H1 (cell line): ENCODE measurements around the gene PSME1. TPM values are rescaled to one million over a fixed set of nuclear protein-coding genes. Genes with fewer than 3 reads are reported as not detected.
A peak's percentile ranks its signal among the peaks of the same experiment; 100 is the strongest.

ENCODE experiments used
- CTCF ChIA-PET: fragments of 300-600 bp; sonication (Branson Sonifier 250); formaldehyde crosslinking; loops from one replicate; lab custom pipeline; 2021; ENCODE audit not compliant: partially characterized antibody; lab: Charles Lee
- POLR2A ChIA-PET: fragments of 300-600 bp; sonication (Branson Sonifier 250); formaldehyde crosslinking; loops from one replicate; lab custom pipeline; 2021; ENCODE audit warnings: inconsistent platforms; ENCODE audit not compliant: partially characterized antibody; lab: Charles Lee
- DNase-seq, 2 experiments: peaks; one replicate each; pipeline versions ENCODE4 v3.0.0 to v3.0.0-alpha.2; 2010 to 2022; ENCODE audit warnings: low spot score in 2 of 2, low read depth in 1 of 2, mixed read lengths in 1 of 2
- FAIRE-seq: peaks from 2 replicates; lab custom pipeline; 2011; peaks lifted over from hg19 to GRCh38; lab: Jason Lieb, UNC
- H2AFZ ChIP-seq: 2 replicates; pipeline ENCODE4 v1.8.1; 2012; ENCODE audit warnings: low read length, inconsistent platforms
- H2AK5ac ChIP-seq: 2 replicates; pipeline ENCODE4 v1.6.1; 2013; ENCODE audit warnings: low read depth, low read length
- H2BK120ac ChIP-seq: replicated peaks from 2 replicates; pipeline ENCODE3; 2013; ENCODE audit warnings: low read depth, low read length, inconsistent platforms
- H2BK12ac ChIP-seq: 2 replicates; pipeline ENCODE4 v1.6.1; 2013; ENCODE audit warnings: low read depth, low read length
- H2BK15ac ChIP-seq: 2 replicates; pipeline ENCODE4 v1.6.1; 2013; ENCODE audit warnings: low read length
- H2BK20ac ChIP-seq: 2 replicates; pipeline ENCODE4 v1.6.1; 2013; ENCODE audit warnings: low read length
- H2BK5ac ChIP-seq: 2 replicates; pipeline ENCODE4 v1.6.1; 2013; ENCODE audit warnings: low read depth, low read length
- H3K14ac ChIP-seq: 2 replicates; pipeline ENCODE4 v1.6.1; 2013; ENCODE audit warnings: inconsistent platforms; ENCODE audit not compliant: insufficient read length
- H3K18ac ChIP-seq: 2 replicates; pipeline ENCODE4 v1.6.1; 2013; ENCODE audit warnings: low read length; ENCODE audit errors: extremely low read depth
- H3K23ac ChIP-seq: 2 replicates; pipeline ENCODE4 v1.6.1; 2013; ENCODE audit warnings: inconsistent platforms; ENCODE audit not compliant: insufficient read length
- H3K23me2 ChIP-seq: 2 replicates; pipeline ENCODE4 v1.6.1; 2013; ENCODE audit warnings: low read depth, low read length
- H3K27ac ChIP-seq: 2 replicates; pipeline ENCODE4 v1.6.1; 2011; ENCODE audit warnings: low read depth, low read length, inconsistent platforms
- H3K27me3 ChIP-seq, 4 experiments: replicated peaks in 1 of 4; 1 replicate in 1 of 4; 2 replicates in 3 of 4; pipeline versions ENCODE4 v1.6.1 to v1.8.1; 2011 to 2013; ENCODE audit warnings: low read length in 3 of 4, mild to moderate bottlenecking in 3 of 4, inconsistent platforms in 2 of 4, mixed read lengths in 2 of 4, moderate library complexity in 1 of 4; ENCODE audit not compliant: control insufficient read depth in 3 of 4, insufficient read depth in 3 of 4; ENCODE audit errors: extremely low read depth in 1 of 4
- H3K36me3 ChIP-seq, 4 experiments: 2 replicates each; pipeline versions ENCODE4 v1.6.1 to v1.8.1; 2011 to 2013; ENCODE audit warnings: mild to moderate bottlenecking in 4 of 4, low read length in 3 of 4, moderate library complexity in 2 of 4, control low read depth in 1 of 4, inconsistent platforms in 1 of 4; ENCODE audit not compliant: insufficient read depth in 4 of 4, control insufficient read depth in 2 of 4
- H3K4ac ChIP-seq: replicated peaks from 2 replicates; pipeline ENCODE3; 2013; ENCODE audit warnings: low read length, low read depth, mixed read lengths, inconsistent platforms; ENCODE audit not compliant: insufficient read length
- H3K4me1 ChIP-seq, 4 experiments: replicated peaks in 1 of 4; 1 replicate in 1 of 4; 2 replicates in 3 of 4; pipeline versions ENCODE4 v1.6.1 to v1.8.1; 2011 to 2013; ENCODE audit warnings: low read length in 3 of 4, inconsistent platforms in 2 of 4, mixed read lengths in 1 of 4; ENCODE audit not compliant: insufficient read depth in 4 of 4, control insufficient read depth in 3 of 4
- H3K4me2 ChIP-seq, 2 experiments: 2 replicates each; pipeline versions ENCODE4 v1.6.1 to v1.8.1; 2011 to 2013; ENCODE audit warnings: low read depth in 2 of 2, low read length in 2 of 2, control low read depth in 1 of 2, inconsistent platforms in 1 of 2, mild to moderate bottlenecking in 1 of 2; ENCODE audit not compliant: insufficient read depth in 1 of 2
- H3K4me3 ChIP-seq, 4 experiments: fragments of 200-600, 300-600 bp in 1 of 4; sonication (generic), shearing (Covaris generic), sonication (Bioruptor Twin) in 1 of 4; 2 replicates each; pipeline versions ENCODE4 v1.5.1 to v1.8.1; 2011 to 2016; ENCODE audit warnings: low read length in 4 of 4, low read depth in 3 of 4, control low read depth in 2 of 4, inconsistent platforms in 2 of 4, mild to moderate bottlenecking in 2 of 4, mixed read lengths in 1 of 4, moderate library complexity in 1 of 4; ENCODE audit not compliant: insufficient read depth in 2 of 4; ENCODE audit errors: extremely low read depth in 1 of 4
- H3K56ac ChIP-seq: replicated peaks from 2 replicates; pipeline ENCODE3; 2013; ENCODE audit warnings: low read depth, mild to moderate bottlenecking, mixed read lengths, low read length, inconsistent platforms; ENCODE audit not compliant: insufficient read length
- H3K79me1 ChIP-seq: 2 replicates; pipeline ENCODE4 v1.6.1; 2013; ENCODE audit warnings: low read depth, low read length, control low read depth
- H3K79me2 ChIP-seq, 2 experiments: 2 replicates each; pipeline versions ENCODE4 v1.6.1 to v1.8.1; 2012 to 2013; ENCODE audit warnings: low read length in 2 of 2, mild to moderate bottlenecking in 2 of 2, inconsistent platforms in 1 of 2; ENCODE audit not compliant: insufficient read depth in 2 of 2, control insufficient read depth in 1 of 2
- H3K9ac ChIP-seq, 4 experiments: replicated peaks in 1 of 4; 1 replicate in 1 of 4; 2 replicates in 3 of 4; pipeline versions ENCODE4 v1.6.1 to v1.8.1; 2011 to 2013; ENCODE audit warnings: low read depth in 3 of 4, low read length in 3 of 4, control low read depth in 2 of 4, mild to moderate bottlenecking in 2 of 4, moderate library complexity in 2 of 4, inconsistent platforms in 1 of 4; ENCODE audit errors: extremely low read depth in 1 of 4
- H3K9me3 ChIP-seq, 2 experiments: 2 replicates each; pipeline versions ENCODE4 v1.6.1 to v1.8.1; 2012 to 2013; ENCODE audit warnings: mild to moderate bottlenecking in 2 of 2, moderate library complexity in 2 of 2, control low read depth in 1 of 2, inconsistent platforms in 1 of 2, low read depth in 1 of 2, low read length in 1 of 2, mixed read lengths in 1 of 2; ENCODE audit not compliant: insufficient read depth in 2 of 2
- H4K20me1 ChIP-seq, 2 experiments: replicated peaks in 1 of 2; 2 replicates each; pipeline versions ENCODE3 to v1.8.1; 2011 to 2013; ENCODE audit warnings: inconsistent platforms in 2 of 2, low read length in 2 of 2, mild to moderate bottlenecking in 1 of 2; ENCODE audit not compliant: insufficient read depth in 2 of 2, control insufficient read depth in 1 of 2
- H4K5ac ChIP-seq: 2 replicates; pipeline ENCODE4 v1.6.1; 2013; ENCODE audit warnings: low read length, low read depth, mixed read lengths, inconsistent platforms; ENCODE audit not compliant: insufficient read length
- H4K8ac ChIP-seq: 2 replicates; pipeline ENCODE4 v1.8.0; 2013; ENCODE audit warnings: mild to moderate bottlenecking, moderate library complexity, low read length, inconsistent platforms; ENCODE audit not compliant: insufficient read depth; ENCODE audit errors: extremely low read depth
- H4K91ac ChIP-seq: replicated peaks from 2 replicates; pipeline ENCODE3; 2013; ENCODE audit warnings: low read length, mixed read lengths, inconsistent platforms; ENCODE audit not compliant: insufficient read length
- ASH2L ChIP-seq: fragments of 200-600, 300-600 bp; sonication (generic); IDR thresholded peaks from one replicate; pipeline ENCODE4 v1.7.1; 2017; ENCODE audit warnings: low read length
- BACH1 ChIP-seq: IDR thresholded peaks from 2 replicates; pipeline ENCODE4 v1.6.1; 2012; ENCODE audit warnings: low read length, improper control_type of control experiment
- BCL11A ChIP-seq, 2 experiments: IDR thresholded peaks; one replicate each; pipeline ENCODE4 v1.6.1; 2011; ENCODE audit warnings: low read depth in 2 of 2, low read length in 2 of 2, mild to moderate bottlenecking in 2 of 2
- BRCA1 ChIP-seq: IDR thresholded peaks from 2 replicates; pipeline ENCODE4 v1.6.1; 2012; ENCODE audit warnings: low read depth, low read length, improper control_type of control experiment
- CHD2 ChIP-seq: IDR thresholded peaks from 2 replicates; pipeline ENCODE4 v1.6.1; 2012; ENCODE audit warnings: low read length, improper control_type of control experiment
- EZH2 ChIP-seq: fragments of 200-600 bp; sonication (generic); IDR thresholded peaks from 2 replicates; pipeline ENCODE4 v1.7.1; 2012; ENCODE audit warnings: low read depth, mild to moderate bottlenecking, moderate library complexity, low read length, inconsistent platforms; ENCODE audit not compliant: severe bottlenecking
- HDAC6 ChIP-seq: IDR thresholded peaks from one replicate; pipeline ENCODE4 v1.7.1; 2012; ENCODE audit warnings: low read depth, mild to moderate bottlenecking, inconsistent platforms, low read length, moderate library complexity
- KDM1A ChIP-seq: fragments of 200-600, 300-600 bp; sonication (generic); IDR thresholded peaks from 2 replicates; pipeline ENCODE4 v1.7.1; 2016; ENCODE audit warnings: mild to moderate bottlenecking, low read length, borderline replicate concordance
- RAD21 ChIP-seq, 2 experiments: IDR thresholded peaks in 1 of 2; conservative IDR thresholded peaks in 1 of 2; 2 replicates each; pipeline ENCODE4 v1.6.1; 2011; ENCODE audit warnings: low read depth in 2 of 2, low read length in 2 of 2, improper control_type of control experiment in 1 of 2, inconsistent platforms in 1 of 2, mild to moderate bottlenecking in 1 of 2, moderate library complexity in 1 of 2
- TBP ChIP-seq: IDR thresholded peaks from 2 replicates; pipeline ENCODE4 v1.6.1; 2011; ENCODE audit warnings: low read depth, low read length, improper control_type of control experiment
- YY1 ChIP-seq: IDR thresholded peaks from 2 replicates; pipeline ENCODE4 v1.6.1; 2011; ENCODE audit warnings: low read depth, mild to moderate bottlenecking, low read length
- WGBS, 2 experiments: shearing (Covaris generic) in 1 of 2; methylation state at CpG; one replicate each; pipeline versions ENCODE4 v1.1.6 to v1.1.7; 2013 to 2015; ENCODE audit warnings: low lambda C conversion rate in 2 of 2, mixed read lengths in 2 of 2, inconsistent platforms in 1 of 2, low coverage in 1 of 2, missing lambda C conversion rate in 1 of 2; ENCODE audit not compliant: insufficient replicate concordance in 2 of 2, insufficient coverage in 1 of 2, insufficient read length in 1 of 2; ENCODE audit errors: extremely low coverage in 1 of 2, missing lambda C conversion rate in 1 of 2; 5-methylcytosine and 5-hydroxymethylcytosine counted together
- polyA plus RNA-seq, 7 experiments: library from polyadenylated mRNA; depleted of rRNA in 3 of 7; stranded (reverse) in 5 of 7; unstranded in 2 of 7; fragments of >200 nt in 5 of 7; fragments of 200-250 nt in 2 of 7; gene quantifications; 1 replicate in 5 of 7; 2 replicates in 1 of 7; 4 replicates in 1 of 7; pipeline versions ENCODE4 v1.2.1 to v1.2.3, GENCODE V29; 2011 to 2013; ENCODE audit warnings: missing spikeins in 2 of 7, mixed read lengths in 2 of 7
- total RNA-seq: library from RNA; stranded (reverse); fragmentation: NEBNext Ultra II Directional; extraction: Animal tissue kit (Norgen Biotek cat#: 25700); gene quantifications from 2 replicates; pipeline ENCODE4 v1.2.1, GENCODE V29; 2021

PSME1 gene
- total and polyA plus RNA-seq, 2 of the 8 experiments (the other 6 are each of a cell fraction or from before 2014, with no cell fraction given): 74.9 to 85.9 TPM

DNA sequence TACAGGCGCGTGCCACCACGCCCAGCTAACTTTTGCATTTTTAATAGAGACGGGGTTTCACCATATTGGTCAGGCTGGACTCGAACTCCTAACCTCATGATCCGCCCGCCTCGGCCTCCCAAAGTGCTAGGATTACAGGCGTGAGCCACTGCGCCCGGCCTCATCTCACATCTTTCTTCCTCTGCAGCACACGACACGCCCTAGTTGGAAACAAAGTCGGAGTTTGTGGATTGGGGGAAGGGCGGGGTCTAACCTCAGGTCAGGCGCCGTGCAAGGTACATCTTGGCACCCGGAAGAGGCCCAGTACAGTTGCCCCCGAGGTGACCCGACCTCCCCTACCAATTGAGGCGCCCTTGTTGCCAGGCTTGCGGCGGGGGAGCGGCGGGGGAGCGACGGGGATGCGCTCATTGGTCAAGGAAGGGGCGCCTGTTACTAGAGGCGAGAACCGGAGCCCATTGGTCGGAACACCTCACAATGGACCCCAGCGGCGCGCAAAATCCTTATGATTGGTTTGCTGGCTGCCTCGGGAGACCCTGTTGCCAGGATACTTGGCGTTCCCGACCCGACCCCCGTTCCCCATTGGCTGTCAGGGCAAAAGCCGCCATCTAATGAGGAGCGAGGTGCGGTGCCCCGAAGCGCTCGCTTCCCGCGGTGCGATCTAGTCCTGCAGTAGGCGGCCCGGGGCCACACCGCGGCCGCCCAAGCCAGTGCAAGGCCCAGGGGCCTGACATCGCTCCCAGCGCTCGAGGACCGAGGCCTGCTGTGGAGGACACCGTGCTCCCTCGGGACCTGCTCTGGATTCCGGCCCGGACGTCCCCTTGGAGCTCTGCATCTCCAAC, 35.6 kb downstream of the PSME1 start, which contains the start of gene REC8:
Gene REC8 (plus strand): TSS at position 659 of the 839 bp plus-strand sequence. CDS start 473 bp downstream, outside the sequence.
- H3K23me2 ChIP-seq: peaks cover 5% of the 10 kb centered on the region; the same call in 1 of the 2 replicates
- H3K79me2 ChIP-seq: no peaks in the 10 kb centered on the region
- H3K14ac ChIP-seq: no peak within 1 kb of the TSS
- H2BK120ac ChIP-seq: no peak within 1 kb of the TSS
- no peaks in the 10 kb centered on the region for H3K9me3 ChIP-seq
- H3K4me3 ChIP-seq: peak within 1 kb of the TSS; percentile 62 to 77 (median 71)
- H2AK5ac ChIP-seq: no peak within 1 kb of the TSS
- peak within 1 kb of the TSS; percentile 75 to 96 for H3K4me2 ChIP-seq
- peaks cover 0 to under 1% (median 0%) of the 10 kb centered on the region in 4 experiments; a peak in 2 of 8 replicates for H3K36me3 ChIP-seq
- H2BK12ac ChIP-seq: peak within 1 kb of the TSS; percentile 55; the same call in 1 of the 2 replicates
- H4K8ac ChIP-seq: peak within 1 kb of the TSS; percentile 59; the same call in 1 of the 2 replicates
- H2AFZ ChIP-seq: peak within 1 kb of the TSS; percentile 47; the same call in 1 of the 2 replicates
- H2BK15ac ChIP-seq: 0 out of 2 replicates have a peak within 1 kb of the TSS, but pooled peaks have one; percentile 46
- no peak within 1 kb of the TSS for H3K27ac ChIP-seq
- H3K79me1 ChIP-seq: no peaks in the 10 kb centered on the region
- H3K9ac ChIP-seq: peak within 1 kb of the TSS; percentile 37 to 65 (median 54); a peak in 6 of 7 replicates
- FAIRE-seq (peak; percentile 42), DNase-seq (peak; percentile 97)
- no peak within 1 kb of the TSS for H3K4ac ChIP-seq
- no peak within 1 kb of the TSS for H3K56ac ChIP-seq
- no peaks in the 10 kb centered on the region for H3K27me3 ChIP-seq
- POLR2A ChIA-PET: interaction anchor here (0.6 to 10.7 kb wide), 19 partner anchors 9 to 120 kb away, joined by 3 to 158 read pairs (median 5); partner anchors contain the start of genes CARMIL3, EMC9, IPO4 and IRF9
- H4K91ac ChIP-seq: no peak within 1 kb of the TSS
- CTCF ChIA-PET: interaction anchor here (0.6 to 1.5 kb wide), 5 partner anchors 9 to 128 kb away, joined by 3 to 6 read pairs (median 4); partner anchors contain the start of gene IRF9
- peak within 1 kb of the TSS; percentile 23 for H4K5ac ChIP-seq
- H3K18ac ChIP-seq: peak within 1 kb of the TSS; percentile 83
- 13% methylated on average over 60 of the region's 63 CpGs; no CpG with 5 or more reads in 1 of the 2 experiments for whole genome bisulfite sequencing, 2 experiments
- H3K23ac ChIP-seq: no peak within 1 kb of the TSS
- H2BK20ac ChIP-seq: no peak within 1 kb of the TSS
- peaks cover 0 to 9% (median 7%) of the 10 kb centered on the region in 4 experiments; a peak in 4 of 7 replicates for H3K4me1 ChIP-seq
- no peaks in the 10 kb centered on the region for H4K20me1 ChIP-seq
- H2BK5ac ChIP-seq: peak within 1 kb of the TSS; percentile 60; the same call in 1 of the 2 replicates
- TF ChIP-seq KDM1A (peak; percentile 84; the same call in 1 of the 2 replicates), BCL11A (IDR thresholded peaks at IDR 0.05; ENCODE audit: low read depth in 2 of 2, low read length in 2 of 2) (no peak), CHD2 (peak; percentile 34; the same call in 1 of the 2 replicates), BRCA1 (no peak), EZH2 (no peak), RAD21 (IDR thresholded peaks at IDR 0.05 in 1 of 2, conservative IDR thresholded peaks at IDR 0.05 in 1 of 2; ENCODE audit: low read depth in 2 of 2, low read length in 2 of 2) (0 out of 4 replicates have a peak, but pooled peaks of 1 of the 2 experiments have one; percentile 6), TBP (no peak), YY1 (peak; percentile 24; the same call in 1 of the 2 replicates), BACH1 (no peak), HDAC6 (no peak), ASH2L (peak; percentile 35)
